Endothelial cell of umbilical vein (primary cell): ENCODE data around the gene COQ8B. TPM values are rescaled to one million over a fixed set of nuclear protein-coding genes. Genes with fewer than 3 reads are reported as not detected.

Experiments used
- BruUV-seq: library from RNA; stranded (reverse); fragments of 400-500 nt; replicated peaks from 2 replicates; lab custom pipeline; 2021; lab: Mats Ljungman, UMichigan
- CTCF ChIA-PET: fragments of 300-600, 350-600 bp; sonication (Branson Sonifier 250); formaldehyde crosslinking; loops from one replicate; lab custom pipeline; 2021; ENCODE audit warnings: antibody characterized with exemption, inconsistent platforms; lab: Charles Lee
- POLR2A ChIA-PET: fragments of 300-600, 350-600 bp; sonication (Branson Sonifier 250); formaldehyde crosslinking; loops from one replicate; lab custom pipeline; 2021; ENCODE audit warnings: antibody characterized with exemption, inconsistent platforms; lab: Charles Lee
- DNase-seq: peaks from one replicate; pipeline ENCODE4 v3.0.0-alpha.2; 2011; ENCODE audit warnings: low read depth, low spot score
- FAIRE-seq: peaks from 2 replicates; lab custom pipeline; 2011; peaks lifted over from hg19 to GRCh38; lab: Jason Lieb, UNC
- H2AFZ ChIP-seq: 2 replicates; pipeline ENCODE4 v1.6.0; 2012; ENCODE audit warnings: low read depth, low read length, control low read depth, inconsistent platforms
- H3K27ac ChIP-seq: 2 replicates; pipeline ENCODE4 v1.5.1; 2011; ENCODE audit warnings: low read depth, mild to moderate bottlenecking, control low read depth, low read length, moderate library complexity; ENCODE audit not compliant: insufficient read depth
- H3K27me3 ChIP-seq, 2 experiments: 2 replicates each; pipeline versions ENCODE4 v1.6.0 to v1.6.1; 2011; ENCODE audit warnings: low read length in 2 of 2, mixed read lengths in 1 of 2; ENCODE audit not compliant: control insufficient read depth in 2 of 2, insufficient read depth in 2 of 2
- H3K36me3 ChIP-seq, 2 experiments: 2 replicates in 1 of 2; 3 replicates in 1 of 2; pipeline ENCODE4 v1.5.1; 2011; ENCODE audit warnings: low read length in 2 of 2, mild to moderate bottlenecking in 1 of 2, moderate library complexity in 1 of 2; ENCODE audit not compliant: control insufficient read depth in 2 of 2, insufficient read depth in 2 of 2; ENCODE audit errors: extremely low read depth in 1 of 2
- H3K4me1 ChIP-seq: 3 replicates; pipeline ENCODE4 v1.5.1; 2011; ENCODE audit warnings: mild to moderate bottlenecking, low read length; ENCODE audit not compliant: control insufficient read depth, insufficient read depth; ENCODE audit errors: extremely low read depth
- H3K4me2 ChIP-seq: 2 replicates; pipeline ENCODE4 v1.6.1; 2011; ENCODE audit warnings: low read length, control low read depth, mixed read lengths; ENCODE audit not compliant: insufficient read depth
- H3K4me3 ChIP-seq, 3 experiments: fragments of 200-600 bp in 1 of 3; sonication (generic), shearing (Covaris generic) in 1 of 3; replicated peaks in 1 of 3; 2 replicates each; pipeline ENCODE4 v1.5.1; 2011 to 2016; ENCODE audit warnings: control low read depth in 3 of 3, low read length in 3 of 3, mild to moderate bottlenecking in 2 of 3, inconsistent platforms in 1 of 3, low read depth in 1 of 3, moderate library complexity in 1 of 3; ENCODE audit not compliant: insufficient read depth in 1 of 3
- H3K79me2 ChIP-seq: 2 replicates; pipeline ENCODE4 v1.6.0; 2012; ENCODE audit warnings: low read length, inconsistent platforms; ENCODE audit not compliant: control insufficient read depth, insufficient read depth
- H3K9ac ChIP-seq: replicated peaks from 2 replicates; pipeline ENCODE3; 2011; ENCODE audit warnings: low read length, control low read depth; ENCODE audit not compliant: insufficient read depth; ENCODE audit errors: extremely low read depth
- H3K9me1 ChIP-seq: replicated peaks from 3 replicates; pipeline ENCODE4 v1.6.0; 2011; ENCODE audit warnings: mild to moderate bottlenecking, low read length; ENCODE audit not compliant: control insufficient read depth, insufficient read depth; ENCODE audit errors: extremely low read depth
- H3K9me3 ChIP-seq: replicated peaks from 2 replicates; pipeline ENCODE4 v1.5.1; 2012; ENCODE audit warnings: low read length, inconsistent platforms; ENCODE audit not compliant: control insufficient read depth, insufficient read depth
- H4K20me1 ChIP-seq: replicated peaks from 2 replicates; pipeline ENCODE3; 2011; ENCODE audit warnings: mild to moderate bottlenecking, low read length; ENCODE audit not compliant: control insufficient read depth, insufficient read depth; ENCODE audit errors: extremely low read depth
- CTCF ChIP-seq, 2 donors: IDR thresholded peaks; 1 replicate in 1 of 2; 2 replicates in 1 of 2; pipeline ENCODE4 v1.5.1; 2011; ENCODE audit warnings: low read length in 2 of 2, mild to moderate bottlenecking in 2 of 2, moderate library complexity in 2 of 2, control low read depth in 1 of 2, inconsistent platforms in 1 of 2, low read depth in 1 of 2; ENCODE audit not compliant: insufficient read depth in 1 of 2; ENCODE audit errors: extremely low read depth in 1 of 2
- EZH2 ChIP-seq: IDR thresholded peaks from 2 replicates; pipeline ENCODE4 v1.6.1; 2012; ENCODE audit warnings: borderline replicate concordance, low read depth, mild to moderate bottlenecking, moderate library complexity, low read length, inconsistent platforms; ENCODE audit not compliant: severe bottlenecking
- FOS ChIP-seq: IDR thresholded peaks from 2 replicates; pipeline ENCODE4 v1.6.1; 2011; ENCODE audit warnings: mild to moderate bottlenecking, low read length, moderate library complexity, borderline replicate concordance; ENCODE audit not compliant: insufficient read depth
- GATA2 ChIP-seq: IDR thresholded peaks from 2 replicates; pipeline ENCODE4 v1.7.0; 2011; ENCODE audit warnings: low read depth, mild to moderate bottlenecking, moderate library complexity, mixed read lengths, low read length; ENCODE audit not compliant: insufficient read length, insufficient read depth
- JUN ChIP-seq: IDR thresholded peaks from 2 replicates; pipeline ENCODE4 v1.6.1; 2011; ENCODE audit warnings: borderline replicate concordance, low read depth; ENCODE audit not compliant: insufficient read length, insufficient read depth
- MAX ChIP-seq: IDR thresholded peaks from 2 replicates; pipeline ENCODE4 v1.6.1; 2011; ENCODE audit not compliant: insufficient read depth, insufficient read length
- MYC ChIP-seq: IDR thresholded peaks from one replicate; pipeline ENCODE4 v1.6.1; 2011; ENCODE audit warnings: mild to moderate bottlenecking, low read depth, low read length
- POLR2A ChIP-seq: IDR thresholded peaks from 2 replicates; pipeline ENCODE4 v1.6.1; 2012; ENCODE audit warnings: low read depth, mild to moderate bottlenecking, control low read depth, low read length
- POLR2AphosphoS5 ChIP-seq: IDR thresholded peaks from 2 replicates; pipeline ENCODE4 v1.6.1; 2012; ENCODE audit warnings: low read depth, mild to moderate bottlenecking, control low read depth, low read length, moderate library complexity; ENCODE audit not compliant: insufficient read depth
- dilution Hi-C: fragments of 300-500 bp; cut with MboI; formaldehyde crosslinking; loops from one replicate; pipeline ENCODE4 v1.15.0; 2019; ENCODE audit warnings: low sequenced_read_pairs; ENCODE audit not compliant: extremely low pct_ligation_motif_present
- intact Hi-C: fragments of 100-400 bp; cut with micrococcal nuclease; formaldehyde crosslinking; loops from one replicate; pipeline ENCODE4 v1.10.0; 2022
- polyA plus RNA-seq, 4 experiments: library from polyadenylated mRNA; depleted of rRNA in 3 of 4; stranded (reverse) in 3 of 4; unstranded in 1 of 4; fragments of >200 nt; gene quantifications; 2 replicates each; pipeline versions ENCODE4 v1.2.1 to v1.2.3, GENCODE V29; 2011 to 2012; ENCODE audit warnings: missing spikeins in 1 of 4
- total RNA-seq: library from RNA; stranded (reverse); gene quantifications from 2 replicates; pipeline ENCODE4 v1.2.3, GENCODE V29; 2021

COQ8B gene
- total and polyA plus RNA-seq, 2 donors (not counting 3 experiments of a cell fraction or from before 2014, with no cell fraction given), result 16.2 to 19.2 TPM

GRCh38 chr19:40735013-40735771 lies 18.5 kb upstream of the COQ8B start:
- no peaks in the 10 kb centered on the region for H3K4me1 ChIP-seq
- no peaks in the 10 kb centered on the region for H3K9me1 ChIP-seq
- ChIA-PET CTCF (interaction anchor here (1.2 kb wide), 1 partner anchor 71 kb away, joined by 3 read pairs; no protein-coding TSS in a partner anchor), POLR2A (no interaction called here)
- no peaks in the 10 kb centered on the region for H4K20me1 ChIP-seq
- H2AFZ ChIP-seq, result no peak overlapping the region
- H3K4me3 ChIP-seq, result no peak overlapping the region
- no peak overlapping the region for H3K4me2 ChIP-seq
- FAIRE-seq, result no peak
- H3K79me2 ChIP-seq, result no peaks in the 10 kb centered on the region
- no TSS peak for BruUV-seq
- no peak overlapping the region for H3K9ac ChIP-seq
- intact Hi-C loops, result no loop called here
- no peaks in the 10 kb centered on the region for H3K27me3 ChIP-seq
- H3K36me3 ChIP-seq, result peaks cover 19 to 45% of the 10 kb centered on the region in 2 experiments
- dilution Hi-C loops, result no loop called here
- no peak for DNase-seq
- H3K27ac ChIP-seq, result no peak overlapping the region
- H3K9me3 ChIP-seq, result no peaks in the 10 kb centered on the region
- TF ChIP-seq FOS, result no peak

GRCh38 chr19:40733149-40733548 lies 16.5 kb upstream of the COQ8B start:
- Histone ChIP-seq H3K9me1 (no peaks in the 10 kb centered on the region), H3K4me3 (no peak overlapping the region), H4K20me1 (no peaks in the 10 kb centered on the region), H3K36me3 (peaks cover 21 to 41% of the 10 kb centered on the region in 2 experiments), H3K9me3 (no peaks in the 10 kb centered on the region), H3K27ac (no peak overlapping the region), H3K4me2 (no peak overlapping the region), H3K4me1 (no peaks in the 10 kb centered on the region), H3K9ac (no peak overlapping the region), H2AFZ (no peak overlapping the region), H3K79me2 (no peaks in the 10 kb centered on the region), H3K27me3 (no peaks in the 10 kb centered on the region)
- no TSS peak for BruUV-seq
- TF ChIP-seq POLR2A (no peak), GATA2 (no peak), JUN (no peak), CTCF (IDR thresholded peaks at IDR 0.05; ENCODE audit: extremely low read depth in 1 of 2, insufficient read depth in 1 of 2, low read depth in 1 of 2, low read length in 2 of 2) (no peak), POLR2AphosphoS5 (no peak), MYC (no peak), FOS (no peak), MAX (no peak), EZH2 (no peak)
- intact Hi-C loops (no loop called here), dilution Hi-C loops (no loop called here)
- POLR2A ChIA-PET, result no interaction called here
- no peak for DNase-seq
- CTCF ChIA-PET, result interaction anchor here (1.1 to 1.7 kb wide), 3 partner anchors 12 to 99 kb away, joined by 3 to 4 read pairs (median 3); partner anchors contain the start of gene EGLN2
- no peak for FAIRE-seq
